WERI-Rb-1 (cell line): ENCODE results near the gene WDR64.

Experiments
- DNase-seq: peaks from one replicate; pipeline ENCODE4 v3.0.0-alpha.2; 2020
- H3K27ac ChIP-seq: fragments of 250-450 bp; sonication (Bioruptor Pico); 2 replicates; pipeline ENCODE4 v1.5.1; 2020; ENCODE audit warnings: mild to moderate bottlenecking, moderate library complexity
- H3K27me3 ChIP-seq: fragments of 250-450 bp; sonication (Bioruptor Pico); 2 replicates; pipeline ENCODE4 v1.5.1; 2021; ENCODE audit warnings: mild to moderate bottlenecking, low read depth, moderate library complexity; ENCODE audit not compliant: insufficient read depth, severe bottlenecking
- H3K36me3 ChIP-seq: fragments of 250-450 bp; sonication (Bioruptor Pico); 2 replicates; pipeline ENCODE4 v1.5.1; 2020; ENCODE audit warnings: mild to moderate bottlenecking, moderate library complexity
- H3K4me3 ChIP-seq: 2 replicates; pipeline ENCODE4 v1.5.1; 2011; ENCODE audit warnings: low read depth, mild to moderate bottlenecking, control low read depth, low read length
- H3K9me3 ChIP-seq: fragments of 250-450 bp; sonication (Bioruptor Pico); 2 replicates; pipeline ENCODE4 v1.5.1; 2021; ENCODE audit warnings: mild to moderate bottlenecking, moderate library complexity; ENCODE audit not compliant: severe bottlenecking
- TF ChIP-seq, protein P1 (sequence below): IDR thresholded peaks from 2 replicates; pipeline ENCODE4 v1.5.1; 2011; ENCODE audit warnings: low read depth, mild to moderate bottlenecking, control low read depth, inconsistent platforms, low read length

The WDR64 gene

DNA sequence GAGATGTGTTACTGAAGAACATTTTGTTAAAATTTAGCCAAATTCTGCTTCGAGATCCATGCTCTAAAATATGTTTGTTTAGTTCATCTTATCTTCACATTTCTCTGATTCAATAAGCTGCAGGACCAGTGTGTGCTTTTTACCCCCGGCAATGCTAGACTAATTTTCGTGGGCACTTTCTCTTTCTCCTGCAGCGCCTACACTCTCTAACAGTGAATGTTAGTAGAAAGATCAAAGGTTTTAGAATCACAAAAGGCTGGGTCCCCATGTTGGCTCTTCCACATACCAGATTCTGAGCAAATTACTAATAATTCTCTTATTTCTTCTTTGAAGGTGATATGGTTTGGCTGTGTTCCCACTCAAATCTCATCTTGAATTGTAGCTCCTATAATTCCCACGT lies 20.4 kb upstream of the WDR64 start:
- H3K4me3 ChIP-seq: no peak overlapping the region
- no peak overlapping the region for H3K27ac ChIP-seq
- H3K36me3 ChIP-seq: no peaks in the 10 kb centered on the region; the same call in 1 of the 2 replicates
- no peaks in the 10 kb centered on the region for H3K27me3 ChIP-seq
- no peaks in the 10 kb centered on the region for H3K9me3 ChIP-seq
- TF ChIP-seq, protein P1, sequence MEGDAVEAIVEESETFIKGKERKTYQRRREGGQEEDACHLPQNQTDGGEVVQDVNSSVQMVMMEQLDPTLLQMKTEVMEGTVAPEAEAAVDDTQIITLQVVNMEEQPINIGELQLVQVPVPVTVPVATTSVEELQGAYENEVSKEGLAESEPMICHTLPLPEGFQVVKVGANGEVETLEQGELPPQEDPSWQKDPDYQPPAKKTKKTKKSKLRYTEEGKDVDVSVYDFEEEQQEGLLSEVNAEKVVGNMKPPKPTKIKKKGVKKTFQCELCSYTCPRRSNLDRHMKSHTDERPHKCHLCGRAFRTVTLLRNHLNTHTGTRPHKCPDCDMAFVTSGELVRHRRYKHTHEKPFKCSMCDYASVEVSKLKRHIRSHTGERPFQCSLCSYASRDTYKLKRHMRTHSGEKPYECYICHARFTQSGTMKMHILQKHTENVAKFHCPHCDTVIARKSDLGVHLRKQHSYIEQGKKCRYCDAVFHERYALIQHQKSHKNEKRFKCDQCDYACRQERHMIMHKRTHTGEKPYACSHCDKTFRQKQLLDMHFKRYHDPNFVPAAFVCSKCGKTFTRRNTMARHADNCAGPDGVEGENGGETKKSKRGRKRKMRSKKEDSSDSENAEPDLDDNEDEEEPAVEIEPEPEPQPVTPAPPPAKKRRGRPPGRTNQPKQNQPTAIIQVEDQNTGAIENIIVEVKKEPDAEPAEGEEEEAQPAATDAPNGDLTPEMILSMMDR: no peak
- no peak for DNase-seq

DNA sequence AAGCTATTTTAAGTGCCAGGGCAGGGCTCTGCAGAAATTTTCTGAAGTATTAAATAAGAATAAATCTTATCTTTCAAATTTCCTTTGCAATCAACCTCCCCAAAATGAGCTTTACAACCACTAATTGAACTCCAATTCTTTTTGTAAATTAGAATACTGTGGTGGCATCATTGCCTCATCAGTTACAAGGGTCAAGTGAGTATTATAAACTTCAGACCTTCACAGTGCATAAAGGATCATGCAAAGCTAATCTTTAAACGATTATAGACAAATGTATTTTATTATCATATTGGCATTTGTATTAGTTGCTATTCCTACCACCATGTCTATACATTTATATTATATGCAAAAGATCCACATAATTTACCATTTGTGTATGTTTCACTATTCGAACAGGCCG lies 19.1 kb upstream of the WDR64 start:
- H3K27ac ChIP-seq: no peak overlapping the region
- H3K9me3 ChIP-seq: no peaks in the 10 kb centered on the region
- H3K27me3 ChIP-seq: no peaks in the 10 kb centered on the region
- DNase-seq: no peak
- no peak overlapping the region for H3K4me3 ChIP-seq
- H3K36me3 ChIP-seq: no peaks in the 10 kb centered on the region; the same call in 1 of the 2 replicates
- TF ChIP-seq, protein P1: no peak

DNA sequence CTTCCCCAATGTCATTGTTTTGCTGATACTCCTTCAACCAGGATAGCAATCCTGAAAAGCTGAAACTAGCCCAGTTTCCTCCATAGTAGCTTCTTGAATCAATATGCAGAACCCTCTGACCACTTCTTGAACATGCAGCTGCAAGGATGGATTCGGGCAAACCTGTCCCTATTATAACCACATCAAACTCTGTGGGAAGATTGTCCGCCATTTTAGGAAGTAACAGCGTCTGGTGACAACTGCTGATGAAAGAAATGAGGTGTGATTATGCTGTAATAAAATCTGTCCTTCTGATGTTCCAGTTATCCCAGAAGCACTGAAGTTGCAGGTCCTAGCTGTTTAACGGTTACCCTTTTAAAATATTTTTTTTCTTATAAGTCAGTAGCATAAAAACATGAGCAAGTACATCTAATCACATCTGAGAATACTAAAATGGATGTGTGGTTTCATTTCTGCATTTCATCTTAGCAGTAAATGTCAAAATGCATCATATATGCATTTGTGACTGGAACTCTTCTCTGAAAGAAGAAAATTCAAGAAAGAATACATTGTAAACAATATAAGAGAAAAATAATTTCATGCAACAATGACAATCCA lies 16.4 kb upstream of the WDR64 start:
- Histone ChIP-seq H3K4me3 (no peak overlapping the region), H3K27ac (no peak overlapping the region), H3K27me3 (no peaks in the 10 kb centered on the region), H3K36me3 (no peaks in the 10 kb centered on the region; the same call in 1 of the 2 replicates), H3K9me3 (peaks cover 2% of the 10 kb centered on the region)
- DNase-seq: no peak
- TF ChIP-seq, protein P1: no peak

DNA sequence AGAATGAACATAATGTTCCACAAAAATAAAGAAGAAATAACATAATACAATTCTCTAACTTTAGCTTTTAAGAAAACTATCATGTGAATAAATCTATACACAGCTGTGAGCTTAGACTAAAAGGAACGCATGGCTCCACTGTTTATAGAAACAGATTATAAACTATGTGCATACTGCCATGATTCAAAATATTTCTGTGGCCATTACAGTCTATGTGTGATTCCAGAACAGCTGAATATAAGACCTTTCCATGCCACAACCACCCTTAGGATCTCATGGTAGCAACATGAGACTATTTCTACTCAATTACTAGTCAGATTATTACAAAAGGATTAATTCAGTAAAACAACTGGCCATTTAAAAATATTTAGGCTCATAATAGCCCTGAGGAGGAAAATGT lies 15.8 kb upstream of the WDR64 start:
- H3K27me3 ChIP-seq: no peaks in the 10 kb centered on the region
- H3K27ac ChIP-seq: no peak overlapping the region
- no peak overlapping the region for H3K4me3 ChIP-seq
- TF ChIP-seq, protein P1: no peak
- no peaks in the 10 kb centered on the region; the same call in 1 of the 2 replicates for H3K36me3 ChIP-seq
- peaks cover 8% of the 10 kb centered on the region for H3K9me3 ChIP-seq
- DNase-seq: no peak

DNA sequence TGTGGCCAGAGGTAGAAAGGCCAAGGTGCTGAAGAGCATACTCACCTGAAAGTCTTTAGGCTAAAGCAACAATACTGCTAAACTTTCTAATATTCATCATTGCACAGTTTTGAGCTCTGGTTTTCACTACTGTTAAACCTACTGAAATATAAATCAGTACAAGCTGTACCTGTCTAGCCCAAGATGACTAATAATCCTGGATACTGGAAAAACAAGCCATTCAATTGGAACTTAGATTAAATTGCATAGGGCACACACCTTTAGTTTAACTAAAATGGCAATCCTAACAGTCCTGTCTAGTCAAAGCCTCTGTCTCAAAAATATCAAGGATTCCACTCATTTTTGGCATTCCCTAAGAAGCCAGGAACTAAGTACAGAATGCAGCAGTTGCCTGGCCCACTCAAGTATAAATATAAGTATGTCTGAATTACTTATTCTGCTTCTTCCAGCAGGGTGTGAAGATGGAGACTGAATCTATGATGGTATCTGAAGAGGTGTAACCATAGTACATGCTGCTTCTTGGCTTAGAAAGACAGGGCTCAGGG lies 15.0 kb upstream of the WDR64 start:
- DNase-seq: no peak
- TF ChIP-seq, protein P1: no peak
- peaks cover 13% of the 10 kb centered on the region for H3K9me3 ChIP-seq
- no peaks in the 10 kb centered on the region; the same call in 1 of the 2 replicates for H3K36me3 ChIP-seq
- no peak overlapping the region for H3K4me3 ChIP-seq
- no peaks in the 10 kb centered on the region for H3K27me3 ChIP-seq
- H3K27ac ChIP-seq: no peak overlapping the region

DNA sequence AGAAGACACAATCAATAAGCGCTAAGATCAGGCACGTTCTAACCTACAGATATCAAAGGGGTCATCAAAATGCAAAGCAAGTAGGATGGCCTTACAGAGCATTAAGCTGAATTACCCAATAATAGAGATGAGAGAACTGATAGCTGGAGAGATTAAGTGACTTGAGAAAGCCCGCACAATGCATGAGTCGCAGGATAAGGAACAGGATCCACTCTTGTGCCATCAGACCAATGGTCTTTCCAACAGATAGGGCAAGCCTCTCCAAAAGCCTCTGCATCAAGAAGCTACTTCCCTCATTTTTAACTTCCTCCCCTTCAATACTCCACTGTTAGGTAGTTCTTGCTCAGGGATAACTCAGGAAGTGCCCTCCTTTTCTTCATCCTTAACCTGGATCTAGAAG lies 14.5 kb upstream of the WDR64 start:
- Histone ChIP-seq H3K27me3 (no peaks in the 10 kb centered on the region), H3K4me3 (no peak overlapping the region), H3K36me3 (no peaks in the 10 kb centered on the region; the same call in 1 of the 2 replicates), H3K27ac (no peak overlapping the region), H3K9me3 (peaks cover 13% of the 10 kb centered on the region)
- no peak for DNase-seq
- TF ChIP-seq, protein P1: no peak
